Measurements from ENCODE around the gene VAV1. TPM values are rescaled to one million over a fixed set of nuclear protein-coding genes. Genes with fewer than 3 reads are reported as not detected.

The VAV1 gene
- total RNA-seq, 1 donor from 2014 or later = 1.8 TPM

- H3K27me3 ChIP-seq (ENCODE audit: low read depth) = no peaks in the 10 kb centered on the region
- peaks cover 67% of the 10 kb centered on the region for H3K4me1 ChIP-seq
- peak overlapping the region; percentile 60 for H3K27ac ChIP-seq (replicated peaks)
- TF ChIP-seq, protein P1, sequence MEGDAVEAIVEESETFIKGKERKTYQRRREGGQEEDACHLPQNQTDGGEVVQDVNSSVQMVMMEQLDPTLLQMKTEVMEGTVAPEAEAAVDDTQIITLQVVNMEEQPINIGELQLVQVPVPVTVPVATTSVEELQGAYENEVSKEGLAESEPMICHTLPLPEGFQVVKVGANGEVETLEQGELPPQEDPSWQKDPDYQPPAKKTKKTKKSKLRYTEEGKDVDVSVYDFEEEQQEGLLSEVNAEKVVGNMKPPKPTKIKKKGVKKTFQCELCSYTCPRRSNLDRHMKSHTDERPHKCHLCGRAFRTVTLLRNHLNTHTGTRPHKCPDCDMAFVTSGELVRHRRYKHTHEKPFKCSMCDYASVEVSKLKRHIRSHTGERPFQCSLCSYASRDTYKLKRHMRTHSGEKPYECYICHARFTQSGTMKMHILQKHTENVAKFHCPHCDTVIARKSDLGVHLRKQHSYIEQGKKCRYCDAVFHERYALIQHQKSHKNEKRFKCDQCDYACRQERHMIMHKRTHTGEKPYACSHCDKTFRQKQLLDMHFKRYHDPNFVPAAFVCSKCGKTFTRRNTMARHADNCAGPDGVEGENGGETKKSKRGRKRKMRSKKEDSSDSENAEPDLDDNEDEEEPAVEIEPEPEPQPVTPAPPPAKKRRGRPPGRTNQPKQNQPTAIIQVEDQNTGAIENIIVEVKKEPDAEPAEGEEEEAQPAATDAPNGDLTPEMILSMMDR (IDR thresholded peaks at IDR 0.05; ENCODE audit: borderline replicate concordance) = no peak
- H3K4me3 ChIP-seq = no peak overlapping the region
- H3K36me3 ChIP-seq = peaks cover 76% of the 10 kb centered on the region
- peak; percentile 75 for DNase-seq
- intact Hi-C loops (cut with micrococcal nuclease) = no loop called here
- H3K9me3 ChIP-seq (replicated peaks) = no peaks in the 10 kb centered on the region
Measured at GRCh38 chr19:6750062-6750461, 22.4 kb upstream of the VAV1 start.

- DNase-seq = no peak
- Histone ChIP-seq H3K9me3 (replicated peaks) (no peaks in the 10 kb centered on the region), H3K27ac (replicated peaks) (no peak overlapping the region), H3K27me3 (ENCODE audit: low read depth) (no peaks in the 10 kb centered on the region), H3K36me3 (peaks cover 65% of the 10 kb centered on the region), H3K4me1 (peaks cover 56% of the 10 kb centered on the region), H3K4me3 (no peak overlapping the region)
- intact Hi-C loops (cut with micrococcal nuclease) = no loop called here
- TF ChIP-seq, protein P1 (IDR thresholded peaks at IDR 0.05; ENCODE audit: borderline replicate concordance) = no peak
Measured at GRCh38 chr19:6751189-6751588, 21.3 kb upstream of the VAV1 start.

DNA sequence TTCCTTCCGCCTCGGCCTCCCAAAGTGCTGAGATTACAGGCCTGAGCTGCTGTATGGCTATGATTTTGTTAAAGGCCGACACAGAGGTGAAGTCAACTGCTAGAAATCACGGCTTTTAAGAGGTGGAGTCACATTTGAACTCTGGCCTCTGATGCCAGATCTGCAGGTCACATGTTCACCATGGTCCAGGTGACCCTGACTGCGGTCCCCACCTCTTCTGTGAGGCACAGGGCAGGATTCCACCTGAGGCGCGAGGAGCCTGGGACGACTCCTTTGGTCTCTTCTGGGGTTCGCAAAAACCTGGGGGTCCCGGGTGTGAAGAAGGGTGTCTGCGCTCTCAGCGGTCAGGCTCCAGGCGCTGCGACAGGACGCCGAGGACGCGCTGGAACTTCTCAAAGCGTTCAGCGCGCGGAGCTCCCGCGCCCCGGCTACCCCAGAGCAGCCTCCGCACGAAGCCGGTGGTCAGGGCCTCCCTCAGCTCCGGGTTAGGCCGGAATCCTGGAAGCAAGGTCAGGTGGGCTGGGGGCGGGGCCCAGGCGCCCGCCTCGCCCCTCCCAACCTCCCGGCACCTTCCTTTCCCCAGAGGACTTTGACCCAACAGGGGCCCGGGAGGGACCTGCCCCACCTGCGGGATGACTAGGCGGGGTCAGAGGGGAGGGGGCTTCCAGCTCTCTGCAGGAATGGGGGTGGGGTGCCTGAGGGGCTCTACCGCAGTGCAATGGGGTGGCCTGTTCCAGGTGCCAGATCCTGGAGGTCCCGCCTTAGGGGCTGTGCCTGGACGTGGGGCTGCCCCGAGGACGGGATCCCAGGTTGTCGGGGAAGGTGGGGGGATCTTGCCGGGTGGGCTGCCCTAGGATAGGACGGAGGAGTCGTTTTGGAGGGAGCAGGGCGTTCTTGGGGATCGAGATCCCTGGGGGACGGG is 20.0 kb upstream of the VAV1 start:
- Histone ChIP-seq H3K27ac (replicated peaks) (peak overlapping the region; percentile 71), H3K36me3 (peaks cover 52% of the 10 kb centered on the region), H3K4me1 (peaks cover 45% of the 10 kb centered on the region), H3K4me3 (peak overlapping the region; percentile 63), H3K27me3 (ENCODE audit: low read depth) (no peaks in the 10 kb centered on the region), H3K9me3 (replicated peaks) (no peaks in the 10 kb centered on the region)
- intact Hi-C loops (cut with micrococcal nuclease) = no loop called here
- TF ChIP-seq, protein P1 (IDR thresholded peaks at IDR 0.05; ENCODE audit: borderline replicate concordance) = no peak
- no peak for DNase-seq

DNA sequence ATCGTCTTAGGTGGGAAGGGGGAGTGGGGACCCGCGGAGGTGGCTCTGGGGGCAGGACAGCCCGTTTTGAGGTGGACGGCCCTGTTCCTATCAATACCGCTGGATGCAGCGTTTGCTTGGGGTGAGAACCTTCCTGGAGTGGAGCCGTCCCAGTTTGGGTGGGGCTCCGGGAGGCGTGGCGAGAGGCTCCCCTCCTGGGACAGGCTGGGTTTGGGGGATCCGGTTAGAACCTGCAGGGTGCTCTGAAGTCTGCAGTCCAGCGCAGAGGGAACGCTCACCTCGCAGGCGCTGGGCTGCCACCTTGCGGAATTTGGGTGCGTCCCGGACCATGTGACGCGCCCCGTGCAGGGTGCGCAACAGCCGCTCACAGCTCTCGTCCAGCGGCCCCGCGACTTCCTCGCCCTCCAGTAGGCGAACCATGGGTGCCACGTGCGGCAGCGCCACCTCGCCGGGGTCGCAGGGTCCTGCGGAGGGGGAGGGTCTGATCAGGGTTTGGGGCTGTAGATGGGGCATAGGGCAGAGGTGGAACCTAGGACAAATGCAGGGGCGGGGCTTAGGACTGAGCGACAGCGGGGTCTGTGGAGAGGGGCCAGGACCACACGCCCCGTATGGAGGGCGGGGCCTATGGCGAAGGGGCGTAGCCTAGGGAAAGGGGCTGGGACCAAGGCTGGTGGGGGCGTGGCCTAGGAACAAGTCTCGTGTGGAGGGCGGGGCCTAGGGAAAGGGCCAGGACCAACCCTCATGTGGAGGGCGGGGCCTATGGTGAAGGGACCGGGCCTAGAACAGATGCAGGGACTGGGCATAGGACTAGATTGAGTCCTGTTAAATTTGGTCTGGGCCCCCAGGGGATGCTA is 19.1 kb upstream of the VAV1 start:
- H3K4me3 ChIP-seq = peak overlapping the region; percentile 63
- intact Hi-C loops (cut with micrococcal nuclease) = no loop called here

DNA sequence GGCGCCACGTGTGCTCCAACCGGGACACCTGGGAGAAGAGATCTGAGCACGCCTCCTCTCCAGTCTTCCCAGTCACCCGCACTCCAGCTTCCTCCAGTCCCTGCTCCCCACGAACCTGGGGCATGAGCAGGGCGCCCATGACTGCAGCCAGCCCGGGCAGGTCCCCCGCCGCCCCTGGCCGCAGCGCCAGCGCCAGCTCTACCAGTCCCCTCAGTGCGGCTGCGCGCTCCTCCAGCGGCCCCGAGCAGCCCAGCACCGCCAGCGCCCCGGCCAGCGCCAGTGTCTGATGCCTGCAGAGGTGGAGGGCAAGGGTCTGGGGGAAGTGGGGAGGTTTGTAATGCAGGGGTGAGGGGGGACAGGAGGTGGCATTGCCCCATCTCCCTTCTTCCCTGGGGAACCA is 18.4 kb upstream of the VAV1 start:
- no peak for DNase-seq
- no peaks in the 10 kb centered on the region for H3K9me3 ChIP-seq (replicated peaks)
- TF ChIP-seq, protein P1 (IDR thresholded peaks at IDR 0.05; ENCODE audit: borderline replicate concordance) = no peak
- no peaks in the 10 kb centered on the region for H3K27me3 ChIP-seq (ENCODE audit: low read depth)
- intact Hi-C loops (cut with micrococcal nuclease) = no loop called here
- H3K4me3 ChIP-seq = no peak overlapping the region
- no peak overlapping the region for H3K27ac ChIP-seq (replicated peaks)
- H3K36me3 ChIP-seq = peaks cover 36% of the 10 kb centered on the region
- peaks cover 29% of the 10 kb centered on the region for H3K4me1 ChIP-seq

More for the DNA sequence above, 19.1 kb upstream of the VAV1 start:
- TF ChIP-seq, protein P1 (IDR thresholded peaks at IDR 0.05; ENCODE audit: borderline replicate concordance) = peak; percentile 63
- Histone ChIP-seq H3K27ac (replicated peaks) (peak overlapping the region; percentile 71), H3K36me3 (peaks cover 43% of the 10 kb centered on the region), H3K27me3 (ENCODE audit: low read depth) (no peaks in the 10 kb centered on the region), H3K9me3 (replicated peaks) (no peaks in the 10 kb centered on the region), H3K4me1 (peaks cover 36% of the 10 kb centered on the region)
- peak; percentile 78 for DNase-seq
